PC-3 (cell line): ENCODE results near the gene S100PBP. TPM values are rescaled to one million over a fixed set of nuclear protein-coding genes. Genes with fewer than 3 reads are reported as not detected.
"Not testable (repeated sequence)": the region's sequence is repeated elsewhere in the genome, so short reads cannot be mapped to it uniquely, and the experiment has no call there.

Experiments used
- ATAC-seq: fragments of 200-7000 bp; cut with Tn5 transposase; 2 replicates; pipeline ENCODE4 v1.9.1; 2020; ENCODE audit warnings: mild to moderate bottlenecking, moderate library complexity
- BruUV-seq: library from RNA; stranded (reverse); fragments of 400-500 nt; replicated peaks from 2 replicates; lab custom pipeline; 2021; lab: Mats Ljungman, UMichigan
- CTCF ChIA-PET: fragments of 300-600 bp; sonication (Branson Sonifier 250); formaldehyde crosslinking; loops from one replicate; lab custom pipeline; 2022; ENCODE audit warnings: antibody characterized with exemption; lab: Charles Lee
- POLR2A ChIA-PET: fragments of 300-600 bp; sonication (Branson Sonifier 250); formaldehyde crosslinking; loops from one replicate; lab custom pipeline; 2022; ENCODE audit warnings: antibody characterized with exemption; ENCODE audit not compliant: unreplicated experiment; lab: Charles Lee
- DNase-seq: peaks from one replicate; pipeline ENCODE4 v3.0.0-alpha.2; 2015
- H2AFZ ChIP-seq: fragments of 300-600 bp; sonication (generic); 2 replicates; pipeline ENCODE4 v1.6.0; 2016; ENCODE audit warnings: antibody characterized with exemption, low read length
- H3F3A ChIP-seq: fragments of 300-600 bp; sonication (generic); one replicate; pipeline ENCODE4 v1.6.0; 2017; ENCODE audit warnings: antibody characterized with exemption, low read length, control low read depth, mild to moderate bottlenecking; ENCODE audit not compliant: unreplicated experiment
- H3K27ac ChIP-seq: fragments of 300-600 bp; sonication (generic); 2 replicates; pipeline ENCODE4 v1.5.1; 2016; ENCODE audit warnings: mild to moderate bottlenecking, low read length
- H3K27me3 ChIP-seq: fragments of 300-600 bp; sonication (generic); 2 replicates; pipeline ENCODE4 v1.6.1; 2016; ENCODE audit warnings: low read length, mixed read lengths
- H3K36me3 ChIP-seq: fragments of 300-600 bp; sonication (generic); 2 replicates; pipeline ENCODE4 v1.6.1; 2016; ENCODE audit warnings: low read depth, mixed run types, low read length, mixed read lengths
- H3K4me1 ChIP-seq: fragments of 300-600 bp; sonication (generic); 2 replicates; pipeline ENCODE4 v1.5.1; 2016; ENCODE audit warnings: low read length; ENCODE audit not compliant: insufficient read depth
- H3K4me2 ChIP-seq: fragments of 300-600 bp; sonication (generic); 2 replicates; pipeline ENCODE4 v1.6.0; 2016; ENCODE audit warnings: low read length
- H3K4me3 ChIP-seq: fragments of 300-600 bp; sonication (generic); 2 replicates; pipeline ENCODE4 v1.5.1; 2016; ENCODE audit warnings: mild to moderate bottlenecking, low read length, mixed read lengths
- H3K79me2 ChIP-seq: fragments of 300-600 bp; sonication (generic); 2 replicates; pipeline ENCODE4 v1.6.1; 2017; ENCODE audit warnings: low read length, mixed read lengths
- H3K9ac ChIP-seq: fragments of 300-600 bp; sonication (generic); 2 replicates; pipeline ENCODE4 v1.6.0; 2016; ENCODE audit warnings: mild to moderate bottlenecking, low read length
- H3K9me2 ChIP-seq: fragments of 300-600 bp; sonication (generic); replicated peaks from 2 replicates; pipeline ENCODE4 v1.6.1; 2016; ENCODE audit warnings: mixed run types, low read length, mixed read lengths
- H3K9me3 ChIP-seq: fragments of 300-600 bp; sonication (generic); 2 replicates; pipeline ENCODE4 v1.6.1; 2016; ENCODE audit warnings: low read length, mixed read lengths
- H4K20me1 ChIP-seq: fragments of 300-600 bp; sonication (generic); 2 replicates; pipeline ENCODE4 v1.6.1; 2016; ENCODE audit warnings: low read length, mixed read lengths
- CTCF ChIP-seq: fragments of 300-600 bp; sonication (generic); conservative IDR thresholded peaks from 2 replicates; pipeline ENCODE4 v1.5.1; 2017; ENCODE audit warnings: antibody characterized with exemption, low read depth, mild to moderate bottlenecking, low read length
- EZH2 ChIP-seq: fragments of 300-600 bp; sonication (generic); IDR thresholded peaks from one replicate; pipeline ENCODE4 v1.6.1; 2017; ENCODE audit warnings: antibody characterized with exemption, mild to moderate bottlenecking, low read length; ENCODE audit not compliant: unreplicated experiment
- EZH2phosphoT487 ChIP-seq: fragments of 300-600 bp; sonication (generic); IDR thresholded peaks from 2 replicates; pipeline ENCODE4 v1.6.1; 2018; ENCODE audit warnings: mild to moderate bottlenecking, antibody characterized with exemption, low read length, borderline replicate concordance
- intact Hi-C: fragments of 100-400 bp; cut with micrococcal nuclease; formaldehyde crosslinking; loops from 2 replicates; pipeline ENCODE4 v1.9.0; 2023
- total RNA-seq: library from RNA; depleted of rRNA; stranded (reverse); fragments of >200 nt; gene quantifications from 2 replicates; pipeline ENCODE4 v1.2.3, GENCODE V29; 2014

Gene S100PBP
- total RNA-seq, 1 experiment from 2014 or later, result 13.2 TPM

- no TSS peak for BruUV-seq
- POLR2A ChIA-PET, result no interaction called here
Observed at GRCh38 chr1:32902535-32902920, 85.1 kb downstream of the S100PBP start.

GRCh38 chr1:32903991-32904785 lies 86.7 kb downstream of the S100PBP start:
- no peak overlapping the region for H2AFZ ChIP-seq
- no TSS peak for BruUV-seq
- ChIA-PET CTCF (no interaction called here), POLR2A (no interaction called here)
- H3K79me2 ChIP-seq, result peaks cover 13% of the 10 kb centered on the region
- ATAC-seq, result no peak
- no peaks in the 10 kb centered on the region for H3K9me3 ChIP-seq
- DNase-seq, result no peak
- no peak overlapping the region for H3K9ac ChIP-seq
- H3F3A ChIP-seq, result no peaks in the 10 kb centered on the region
- H3K4me2 ChIP-seq, result no peak overlapping the region
- intact Hi-C loops, result no loop called here
- no peak overlapping the region for H3K27ac ChIP-seq
- TF ChIP-seq EZH2phosphoT487 (no peak), EZH2 (no peak), CTCF (no peak)
- H3K4me1 ChIP-seq, result peaks cover 10% of the 10 kb centered on the region
- no peak overlapping the region for H3K4me3 ChIP-seq
- no peaks in the 10 kb centered on the region for H3K9me2 ChIP-seq
- H3K27me3 ChIP-seq, result no peaks in the 10 kb centered on the region
- no peaks in the 10 kb centered on the region for H4K20me1 ChIP-seq
- no peaks in the 10 kb centered on the region for H3K36me3 ChIP-seq

More at GRCh38 chr1:32902535-32902920, 85.1 kb downstream of the S100PBP start:
- Histone ChIP-seq H3K27me3 (no peaks in the 10 kb centered on the region), H3K9ac (no peak overlapping the region), H3K4me1 (peaks cover 10% of the 10 kb centered on the region), H3F3A (no peaks in the 10 kb centered on the region), H3K9me3 (no peaks in the 10 kb centered on the region), H3K27ac (no peak overlapping the region), H4K20me1 (no peaks in the 10 kb centered on the region), H3K36me3 (no peaks in the 10 kb centered on the region), H2AFZ (no peak overlapping the region), H3K4me2 (no peak overlapping the region), H3K4me3 (no peak overlapping the region), H3K9me2 (no peaks in the 10 kb centered on the region), H3K79me2 (peaks cover 13% of the 10 kb centered on the region)
- CTCF ChIA-PET, result no interaction called here
- intact Hi-C loops, result no loop called here
- DNase-seq, result no peak
- no peak for ATAC-seq
- TF ChIP-seq EZH2phosphoT487 (no peak), EZH2 (no peak), CTCF (no peak)

GRCh38 chr1:32904797-32905196 lies 87.3 kb downstream of the S100PBP start:
- DNase-seq, result no peak
- Histone ChIP-seq H3K27me3 (no peaks in the 10 kb centered on the region), H4K20me1 (no peaks in the 10 kb centered on the region), H3K79me2 (peaks cover 11% of the 10 kb centered on the region), H3K36me3 (no peaks in the 10 kb centered on the region), H2AFZ (no peak overlapping the region), H3F3A (no peaks in the 10 kb centered on the region), H3K9me3 (no peaks in the 10 kb centered on the region), H3K4me3 (no peak overlapping the region), H3K9ac (no peak overlapping the region), H3K4me1 (peaks cover 10% of the 10 kb centered on the region), H3K27ac (no peak overlapping the region), H3K9me2 (no peaks in the 10 kb centered on the region), H3K4me2 (no peak overlapping the region)
- CTCF ChIA-PET, result no interaction called here
- no peak for ATAC-seq
- intact Hi-C loops, result no loop called here
- BruUV-seq, result no TSS peak
- TF ChIP-seq CTCF, result no peak
- TF ChIP-seq EZH2, result no peak
- TF ChIP-seq EZH2phosphoT487, result no peak
- POLR2A ChIA-PET, result no interaction called here

GRCh38 chr1:32905588-32905987 lies 88.1 kb downstream of the S100PBP start:
- H3K4me1 ChIP-seq, H3F3A ChIP-seq, H3K9ac ChIP-seq, H3K79me2 ChIP-seq, H4K20me1 ChIP-seq, H3K27me3 ChIP-seq, DNase-seq, ATAC-seq, H3K27ac ChIP-seq, H2AFZ ChIP-seq, H3K4me3 ChIP-seq, H3K9me2 ChIP-seq, H3K4me2 ChIP-seq, H3K36me3 ChIP-seq, POLR2A ChIA-PET, H3K9me3 ChIP-seq, CTCF ChIA-PET, BruUV-seq, intact Hi-C loops: not testable (repeated sequence)
